HCT116 (cell line): Measurements from ENCODE around the gene PACSIN2. TPM values are rescaled to one million over a fixed set of nuclear protein-coding genes. Genes with fewer than 3 reads are reported as not detected.

Source experiments
- ATAC-seq: fragments of 200-7000 bp; cut with Tn5 transposase; 2 replicates; pipeline ENCODE4 v1.9.1; 2020; ENCODE audit warnings: mild to moderate bottlenecking, moderate library complexity
- BruUV-seq: library from RNA; stranded (reverse); fragments of 400-500 nt; replicated peaks from 2 replicates; lab custom pipeline; 2021; lab: Mats Ljungman, UMichigan
- CTCF ChIA-PET: fragments of 300-600 bp; sonication (Branson Sonifier 250); formaldehyde crosslinking; loops from one replicate; lab custom pipeline; 2021; ENCODE audit warnings: antibody characterized with exemption; lab: Charles Lee
- POLR2A ChIA-PET: fragments of 300-600, 350-600 bp; sonication (Branson Sonifier 250); formaldehyde crosslinking; loops from one replicate; lab custom pipeline; 2021; ENCODE audit warnings: antibody characterized with exemption; lab: Charles Lee
- RAD21 ChIA-PET, 2 experiments: fragments of 300-600 bp; sonication (Branson Sonifier 250); formaldehyde crosslinking; loops; one replicate each; lab custom pipeline; 2023; ENCODE audit warnings: low total read pairs in 2 of 2; ENCODE audit not compliant: uncharacterized antibody in 2 of 2, unreplicated experiment in 2 of 2, low non-redundant PET in 1 of 2; lab: Charles Lee
- DNase-seq: peaks from one replicate; pipeline ENCODE4 v3.0.0-alpha.2; 2010; ENCODE audit warnings: low read depth, low spot score
- H2AFZ ChIP-seq: fragments of 200-600 bp; shearing (Covaris generic), sonication (generic); 2 replicates; pipeline ENCODE4 v1.6.1; 2017; ENCODE audit warnings: low read depth, mixed run types, mixed read lengths, antibody characterized with exemption, low read length; ENCODE audit not compliant: poor library complexity, severe bottlenecking
- H3K27ac ChIP-seq: 2 replicates; pipeline ENCODE4 v1.5.1; 2012; ENCODE audit warnings: low read depth, low read length
- H3K27me3 ChIP-seq: fragments of 200-600 bp; sonication (generic); 2 replicates; pipeline ENCODE4 v1.6.1; 2016; ENCODE audit warnings: mixed run types, low read length, mixed read lengths; ENCODE audit not compliant: insufficient read depth
- H3K36me3 ChIP-seq, 2 experiments: fragments of 200-500 bp in 1 of 2; fragments of 200-600 bp in 1 of 2; sonication (Bioruptor generic) in 1 of 2; sonication (generic) in 1 of 2; 2 replicates each; pipeline versions ENCODE4 v1.5.1 to v1.6.1; 2014 to 2016; ENCODE audit warnings: low read length in 2 of 2, inconsistent platforms in 1 of 2, mixed read lengths in 1 of 2, mixed run types in 1 of 2; ENCODE audit not compliant: insufficient read depth in 2 of 2, control insufficient read depth in 1 of 2
- H3K4me1 ChIP-seq, 2 experiments: fragments of 200-600 bp in 1 of 2; sonication (generic) in 1 of 2; 2 replicates each; pipeline versions ENCODE4 v1.5.1 to v1.6.1; 2012 to 2017; ENCODE audit warnings: low read length in 2 of 2, inconsistent platforms in 1 of 2, mild to moderate bottlenecking in 1 of 2, mixed read lengths in 1 of 2, mixed run types in 1 of 2, moderate library complexity in 1 of 2; ENCODE audit not compliant: insufficient read depth in 2 of 2, control insufficient read depth in 1 of 2
- H3K4me2 ChIP-seq: fragments of 200-600 bp; sonication (generic); 2 replicates; pipeline ENCODE4 v1.6.1; 2017; ENCODE audit warnings: mixed run types, low read length, mixed read lengths
- H3K4me3 ChIP-seq, 2 experiments: fragments of 200-600 bp in 1 of 2; sonication (generic) in 1 of 2; replicated peaks in 1 of 2; 2 replicates each; pipeline ENCODE4 v1.5.1; 2011 to 2016; ENCODE audit warnings: low read length in 2 of 2, control low read depth in 1 of 2, low read depth in 1 of 2, mild to moderate bottlenecking in 1 of 2, mixed read lengths in 1 of 2, mixed run types in 1 of 2
- H3K79me2 ChIP-seq: fragments of 200-600 bp; sonication (generic); 2 replicates; pipeline ENCODE4 v1.6.1; 2017; ENCODE audit warnings: mild to moderate bottlenecking, mixed run types, low read length, moderate library complexity, mixed read lengths; ENCODE audit not compliant: insufficient read depth
- H3K9ac ChIP-seq: fragments of 200-600 bp; sonication (generic); 2 replicates; pipeline ENCODE4 v1.6.1; 2016; ENCODE audit warnings: low read length, mixed read lengths
- H3K9me2 ChIP-seq: fragments of 200-600 bp; sonication (generic), shearing (Covaris generic); 2 replicates; pipeline ENCODE4 v1.6.1; 2017; ENCODE audit warnings: mixed run types, mild to moderate bottlenecking, moderate library complexity; ENCODE audit not compliant: insufficient read depth
- H3K9me3 ChIP-seq, 2 experiments: fragments of 200-500 bp in 1 of 2; fragments of 200-600 bp in 1 of 2; sonication (Bioruptor generic) in 1 of 2; sonication (generic) in 1 of 2; 2 replicates each; pipeline ENCODE4 v1.6.1; 2014 to 2017; ENCODE audit warnings: low read length in 2 of 2, mixed read lengths in 2 of 2, inconsistent platforms in 1 of 2, low read depth in 1 of 2, mild to moderate bottlenecking in 1 of 2, mixed run types in 1 of 2, moderate library complexity in 1 of 2; ENCODE audit not compliant: control insufficient read depth in 1 of 2, insufficient read depth in 1 of 2
- H4K20me1 ChIP-seq: fragments of 200-600 bp; sonication (generic), shearing (Covaris generic); 2 replicates; pipeline ENCODE4 v1.6.1; 2017; ENCODE audit warnings: mixed run types, mild to moderate bottlenecking, moderate library complexity; ENCODE audit not compliant: insufficient read depth
- ATF3 ChIP-seq: IDR thresholded peaks from 2 replicates; pipeline ENCODE4 v1.6.1; 2012
- CBX3 ChIP-seq: IDR thresholded peaks from 2 replicates; pipeline ENCODE4 v1.6.1; 2012; ENCODE audit warnings: low read depth
- CEBPB ChIP-seq: IDR thresholded peaks from 2 replicates; pipeline ENCODE4 v1.6.1; 2012; ENCODE audit warnings: low read depth
- EGR1 ChIP-seq: IDR thresholded peaks from 2 replicates; pipeline ENCODE4 v1.6.1; 2012; ENCODE audit warnings: low read depth
- ELF1 ChIP-seq: IDR thresholded peaks from 2 replicates; pipeline ENCODE4 v1.6.1; 2012; ENCODE audit warnings: low read depth, borderline replicate concordance
- FOSL1 ChIP-seq: IDR thresholded peaks from 2 replicates; pipeline ENCODE4 v1.6.1; 2012; ENCODE audit warnings: low read depth
- JUND ChIP-seq: IDR thresholded peaks from 2 replicates; pipeline ENCODE4 v1.6.1; 2012
- POLR2A ChIP-seq: IDR thresholded peaks from 2 replicates; pipeline ENCODE4 v1.7.0; 2011; ENCODE audit warnings: borderline replicate concordance; ENCODE audit not compliant: insufficient read depth, insufficient read length; ENCODE audit errors: extremely low read depth
- POLR2AphosphoS5 ChIP-seq: IDR thresholded peaks from 2 replicates; pipeline ENCODE4 v1.6.1; 2011; ENCODE audit warnings: mild to moderate bottlenecking, low read depth, low read length, moderate library complexity
- RAD21 ChIP-seq: IDR thresholded peaks from 2 replicates; pipeline ENCODE4 v1.6.1; 2012; ENCODE audit warnings: low read depth, mild to moderate bottlenecking
- SIN3A ChIP-seq: IDR thresholded peaks from 2 replicates; pipeline ENCODE4 v1.6.1; 2012; ENCODE audit warnings: low read depth
- TCF7L2 ChIP-seq: IDR thresholded peaks from 2 replicates; pipeline ENCODE4 v1.7.0; 2011; ENCODE audit warnings: borderline replicate concordance, inconsistent platforms; ENCODE audit not compliant: insufficient read depth, insufficient read length; ENCODE audit errors: extremely low read depth
- YY1 ChIP-seq: IDR thresholded peaks from 2 replicates; pipeline ENCODE4 v1.6.1; 2011; ENCODE audit warnings: low read length, low read depth, moderate library complexity, mild to moderate bottlenecking; ENCODE audit not compliant: insufficient replicate concordance; ENCODE audit errors: extremely low read depth
- ZFX ChIP-seq: fragments of 450-650 bp; IDR thresholded peaks from 2 replicates; pipeline ENCODE4 v1.6.1; 2017
- ZNF274 ChIP-seq: fragments of 200-500 bp; sonication (Bioruptor generic); IDR thresholded peaks from 2 replicates; pipeline ENCODE4 v1.6.1; 2014; ENCODE audit warnings: mild to moderate bottlenecking, low read depth, low read length, inconsistent platforms
- intact Hi-C: fragments of 100-400 bp; cut with micrococcal nuclease; formaldehyde crosslinking; loops from 2 replicates; pipeline ENCODE4 v1.10.0; 2022
- total RNA-seq: library from RNA; stranded (reverse); gene quantifications from one replicate; pipeline ENCODE4 v1.2.1, GENCODE V29; 2021; ENCODE audit not compliant: unreplicated experiment
- TF ChIP-seq, protein P1 (sequence below): IDR thresholded peaks from 2 replicates; pipeline ENCODE4 v1.6.1; 2012
- TF ChIP-seq, protein P2 (sequence below): IDR thresholded peaks from 2 replicates; pipeline ENCODE4 v1.6.1; 2012; ENCODE audit warnings: low read depth

PACSIN2 gene
- total RNA-seq, 1 experiment from 2014 or later = 48.2 TPM

DNA sequence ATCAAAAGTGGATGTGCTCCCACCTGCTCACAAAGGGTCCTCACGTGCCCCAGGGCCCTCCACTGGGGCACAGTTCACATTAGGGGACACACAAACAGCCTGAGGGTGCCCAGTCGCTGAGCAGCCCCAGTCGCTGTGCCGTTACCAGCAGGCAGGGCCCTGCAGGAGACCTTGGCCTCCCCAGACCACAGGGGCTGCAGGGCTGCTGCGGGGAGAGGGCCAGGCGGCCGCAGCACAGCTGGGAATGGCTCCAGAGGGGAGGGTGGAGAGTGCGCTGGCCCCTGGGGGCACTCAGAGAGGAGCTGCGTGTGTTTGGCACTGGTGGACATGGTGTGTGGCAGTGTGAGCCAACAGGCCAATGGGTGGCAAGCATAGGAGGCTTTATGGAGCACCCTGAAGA is 20.3 kb upstream of the PACSIN2 start:
- TF ChIP-seq JUND = no peak
- no peak for TF ChIP-seq RAD21
- TF ChIP-seq SIN3A = no peak
- no peak for TF ChIP-seq YY1
- no peak for TF ChIP-seq EGR1
- no peak for TF ChIP-seq FOSL1
- no peak for TF ChIP-seq POLR2AphosphoS5
- Histone ChIP-seq H3K27me3 (no peaks in the 10 kb centered on the region), H3K9ac (no peak overlapping the region), H3K4me2 (no peak overlapping the region), H3K36me3 (no peaks in the 10 kb centered on the region), H3K9me2 (no peaks in the 10 kb centered on the region), H2AFZ (no peak overlapping the region), H4K20me1 (no peaks in the 10 kb centered on the region), H3K27ac (no peak overlapping the region), H3K79me2 (no peaks in the 10 kb centered on the region), H3K4me1 (peaks cover 9 to 19% of the 10 kb centered on the region in 2 experiments), H3K9me3 (no peaks in the 10 kb centered on the region), H3K4me3 (no peak overlapping the region)
- POLR2A ChIA-PET = no interaction called here
- ATAC-seq (no peak), DNase-seq (no peak)
- BruUV-seq = no TSS peak
- intact Hi-C loops = no loop called here
- CTCF ChIA-PET = no interaction called here
- RAD21 ChIA-PET = no interaction called here

DNA sequence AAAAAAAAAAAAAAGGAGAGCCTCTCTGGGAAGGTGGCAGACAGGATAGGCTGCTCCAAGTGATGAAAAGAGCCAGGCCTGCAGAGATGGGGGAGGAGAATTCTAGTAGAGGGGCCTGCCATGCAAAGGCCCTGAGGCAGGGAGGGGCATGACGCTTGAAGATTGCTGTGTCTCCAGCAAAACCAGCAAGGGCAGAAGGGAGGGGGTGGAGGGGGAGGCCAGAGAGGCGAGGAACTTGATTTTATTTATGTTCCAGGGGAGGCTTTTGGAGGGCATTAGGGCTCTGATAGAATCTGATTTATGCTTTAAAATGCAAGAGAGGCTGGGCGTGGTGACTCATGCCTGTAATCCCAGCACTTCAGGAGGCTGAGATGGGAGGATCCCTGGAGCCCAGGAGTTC is 16.7 kb upstream of the PACSIN2 start:
- Histone ChIP-seq H3K4me2 (no peak overlapping the region), H3K79me2 (no peaks in the 10 kb centered on the region), H3K4me3 (no peak overlapping the region), H3K9ac (no peak overlapping the region), H3K9me3 (no peaks in the 10 kb centered on the region), H3K9me2 (no peaks in the 10 kb centered on the region), H2AFZ (no peak overlapping the region), H4K20me1 (no peaks in the 10 kb centered on the region), H3K27me3 (no peaks in the 10 kb centered on the region), H3K27ac (no peak overlapping the region), H3K4me1 (peaks cover 13 to 21% of the 10 kb centered on the region in 2 experiments), H3K36me3 (no peaks in the 10 kb centered on the region)
- ATAC-seq (no peak), DNase-seq (no peak)
- CTCF ChIA-PET = no interaction called here
- BruUV-seq = no TSS peak
- POLR2A ChIA-PET = no interaction called here
- RAD21 ChIA-PET = no interaction called here
- intact Hi-C loops = no loop called here
- TF ChIP-seq, protein P1, sequence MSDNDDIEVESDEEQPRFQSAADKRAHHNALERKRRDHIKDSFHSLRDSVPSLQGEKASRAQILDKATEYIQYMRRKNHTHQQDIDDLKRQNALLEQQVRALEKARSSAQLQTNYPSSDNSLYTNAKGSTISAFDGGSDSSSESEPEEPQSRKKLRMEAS = no peak
- no peak for TF ChIP-seq FOSL1
- no peak for TF ChIP-seq CBX3
- no peak for TF ChIP-seq ATF3
- TF ChIP-seq ZNF274 = no peak
- TF ChIP-seq TCF7L2 = no peak
- no peak for TF ChIP-seq EGR1
- no peak for TF ChIP-seq POLR2A
- no peak for TF ChIP-seq POLR2AphosphoS5
- no peak for TF ChIP-seq ZFX
- no peak for TF ChIP-seq ELF1
- TF ChIP-seq, protein P2, sequence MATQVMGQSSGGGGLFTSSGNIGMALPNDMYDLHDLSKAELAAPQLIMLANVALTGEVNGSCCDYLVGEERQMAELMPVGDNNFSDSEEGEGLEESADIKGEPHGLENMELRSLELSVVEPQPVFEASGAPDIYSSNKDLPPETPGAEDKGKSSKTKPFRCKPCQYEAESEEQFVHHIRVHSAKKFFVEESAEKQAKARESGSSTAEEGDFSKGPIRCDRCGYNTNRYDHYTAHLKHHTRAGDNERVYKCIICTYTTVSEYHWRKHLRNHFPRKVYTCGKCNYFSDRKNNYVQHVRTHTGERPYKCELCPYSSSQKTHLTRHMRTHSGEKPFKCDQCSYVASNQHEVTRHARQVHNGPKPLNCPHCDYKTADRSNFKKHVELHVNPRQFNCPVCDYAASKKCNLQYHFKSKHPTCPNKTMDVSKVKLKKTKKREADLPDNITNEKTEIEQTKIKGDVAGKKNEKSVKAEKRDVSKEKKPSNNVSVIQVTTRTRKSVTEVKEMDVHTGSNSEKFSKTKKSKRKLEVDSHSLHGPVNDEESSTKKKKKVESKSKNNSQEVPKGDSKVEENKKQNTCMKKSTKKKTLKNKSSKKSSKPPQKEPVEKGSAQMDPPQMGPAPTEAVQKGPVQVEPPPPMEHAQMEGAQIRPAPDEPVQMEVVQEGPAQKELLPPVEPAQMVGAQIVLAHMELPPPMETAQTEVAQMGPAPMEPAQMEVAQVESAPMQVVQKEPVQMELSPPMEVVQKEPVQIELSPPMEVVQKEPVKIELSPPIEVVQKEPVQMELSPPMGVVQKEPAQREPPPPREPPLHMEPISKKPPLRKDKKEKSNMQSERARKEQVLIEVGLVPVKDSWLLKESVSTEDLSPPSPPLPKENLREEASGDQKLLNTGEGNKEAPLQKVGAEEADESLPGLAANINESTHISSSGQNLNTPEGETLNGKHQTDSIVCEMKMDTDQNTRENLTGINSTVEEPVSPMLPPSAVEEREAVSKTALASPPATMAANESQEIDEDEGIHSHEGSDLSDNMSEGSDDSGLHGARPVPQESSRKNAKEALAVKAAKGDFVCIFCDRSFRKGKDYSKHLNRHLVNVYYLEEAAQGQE = no peak
- no peak for TF ChIP-seq RAD21
- TF ChIP-seq YY1 = no peak
- no peak for TF ChIP-seq CEBPB
- TF ChIP-seq SIN3A = no peak
